GM21390 (cell line): ENCODE results near the gene QSOX2.

Experiments used
- ATAC-seq: cut with Tn5 transposase; IDR thresholded peaks from one replicate; pipeline ENCODE4 v1.9.1; 2021; ENCODE audit not compliant: unreplicated experiment

QSOX2 gene

GRCh38 chr9:136265561-136266355 is 20.1 kb upstream of the QSOX2 start:
- no peak for ATAC-seq

GRCh38 chr9:136264441-136265405 is 19.1 kb upstream of the QSOX2 start:
- ATAC-seq, result no peak

DNA sequence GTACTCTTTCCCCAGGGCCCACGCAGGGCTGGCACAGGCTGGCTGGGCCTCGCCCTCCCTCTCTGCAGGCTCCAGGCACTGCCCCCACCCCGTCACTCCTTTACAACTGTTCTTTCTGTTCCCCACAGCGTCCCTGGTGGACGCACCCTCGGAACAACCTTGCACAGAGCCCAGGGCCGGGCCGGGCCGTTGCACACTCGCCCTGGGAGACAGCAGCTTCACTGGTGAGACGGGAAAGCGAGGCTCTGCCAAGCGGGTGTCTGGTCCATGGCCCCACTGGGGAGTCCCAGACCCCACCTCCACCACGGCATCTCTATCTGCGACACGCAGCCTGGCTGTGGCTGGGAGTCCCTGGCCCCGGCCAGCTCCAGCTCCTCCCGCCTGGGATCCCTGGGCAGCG is 18.4 kb upstream of the QSOX2 start:
- no peak for ATAC-seq

DNA sequence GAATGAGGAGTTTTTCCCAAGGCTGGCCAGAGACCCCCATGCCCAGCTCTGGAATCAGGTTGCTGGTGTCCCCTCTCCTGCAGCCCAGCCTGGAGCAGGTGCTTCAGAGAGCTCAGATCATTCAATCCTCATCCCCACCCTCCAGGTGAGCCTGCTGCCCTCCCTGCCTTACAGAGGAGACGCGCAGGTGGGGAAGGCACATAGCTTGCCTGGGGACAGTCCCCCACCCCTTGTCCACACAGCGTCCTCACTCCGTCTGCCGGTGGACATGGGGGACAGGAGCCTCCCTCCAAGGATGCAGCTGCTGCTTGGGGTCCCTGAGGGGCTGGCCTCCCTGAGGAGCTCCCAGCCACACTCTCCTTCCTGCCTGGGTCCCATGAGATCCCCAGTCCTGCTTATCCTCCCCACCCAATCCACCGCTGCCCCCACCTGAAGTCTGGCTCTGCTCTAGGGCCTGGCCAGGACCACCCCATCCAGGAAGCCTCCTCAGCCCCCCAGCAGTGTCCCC is 17.1 kb upstream of the QSOX2 start:
- ATAC-seq, result no peak

DNA sequence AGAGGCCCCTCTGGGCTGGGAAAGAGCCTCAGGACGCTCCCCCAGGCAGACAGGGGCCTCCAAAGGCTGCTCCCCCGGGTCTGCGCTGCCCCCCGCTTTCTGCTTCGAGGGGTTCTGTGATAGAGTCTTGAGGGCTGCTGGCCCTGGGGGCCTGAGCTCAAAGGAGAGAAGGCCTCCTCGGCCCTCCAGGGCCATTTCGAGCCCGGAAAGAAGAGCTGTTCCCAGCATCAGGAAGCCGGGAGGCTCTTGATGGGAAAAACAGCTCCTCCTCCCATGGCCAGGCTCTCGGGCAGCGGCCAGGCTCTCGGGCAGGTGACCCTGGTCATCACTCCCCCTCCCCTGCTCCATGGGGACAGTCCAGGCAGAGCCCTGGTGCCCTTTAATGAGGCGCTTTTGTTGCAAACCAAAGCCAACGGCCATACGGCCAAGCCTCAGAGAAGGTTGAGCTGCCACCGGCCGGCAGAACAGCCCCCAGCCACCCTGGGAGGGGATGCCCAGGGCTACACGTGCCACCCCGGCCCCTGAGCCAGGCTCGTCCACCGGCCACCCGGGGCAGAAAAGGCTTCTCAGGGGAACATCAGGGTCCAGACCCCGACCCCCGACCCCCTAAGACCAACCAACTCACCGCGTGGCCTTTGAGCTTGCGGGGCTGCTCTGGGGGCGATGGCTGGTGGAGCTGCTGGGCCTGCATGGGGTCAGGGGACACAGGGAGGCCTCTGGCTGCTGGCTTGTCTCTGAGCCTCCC is 16.2 kb upstream of the QSOX2 start:
- no peak for ATAC-seq

GRCh38 chr9:136260936-136261472 is 15.4 kb upstream of the QSOX2 start:
- no peak for ATAC-seq

DNA sequence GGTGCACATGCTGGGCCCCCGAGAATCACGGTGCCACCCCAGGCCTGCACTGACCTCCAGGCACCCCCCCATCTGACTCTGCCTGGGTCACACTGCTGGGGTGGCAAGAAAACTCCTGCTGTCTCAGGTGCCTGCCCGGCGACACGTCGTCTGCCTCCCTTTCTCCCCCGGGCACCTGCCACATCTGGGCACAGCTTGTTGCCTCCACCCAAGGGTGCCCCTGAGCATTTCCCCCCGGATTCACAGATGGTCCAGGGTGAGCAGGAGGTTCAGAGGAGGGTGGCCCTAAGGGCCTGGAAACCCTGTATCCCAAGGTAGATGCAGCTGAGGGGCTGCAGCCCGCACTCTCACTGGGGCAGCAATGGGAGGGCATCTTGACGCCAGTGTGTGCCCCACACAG is 14.9 kb upstream of the QSOX2 start:
- no peak for ATAC-seq

DNA sequence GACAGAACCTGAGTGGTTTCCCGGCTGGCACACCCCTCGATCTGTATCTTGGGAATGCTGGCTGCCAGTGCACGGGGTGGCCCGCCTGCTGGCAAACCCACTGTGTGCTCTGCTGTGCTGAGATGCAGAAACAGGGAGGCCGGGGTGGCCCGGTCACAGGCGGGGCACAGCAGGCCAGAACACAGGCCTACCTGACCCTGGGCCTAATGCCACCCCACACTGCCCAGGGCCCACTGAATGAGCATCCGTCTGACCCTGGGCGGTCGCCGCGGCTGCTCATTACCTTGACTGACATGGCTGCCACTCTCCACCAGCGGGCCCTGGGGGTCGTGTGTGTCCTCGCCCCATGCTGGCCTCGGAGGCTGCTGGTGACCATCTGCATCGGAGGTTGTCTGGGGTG is 14.2 kb upstream of the QSOX2 start:
- ATAC-seq, result no peak

GRCh38 chr9:136259517-136259813 is 13.9 kb upstream of the QSOX2 start:
- ATAC-seq, result no peak

DNA sequence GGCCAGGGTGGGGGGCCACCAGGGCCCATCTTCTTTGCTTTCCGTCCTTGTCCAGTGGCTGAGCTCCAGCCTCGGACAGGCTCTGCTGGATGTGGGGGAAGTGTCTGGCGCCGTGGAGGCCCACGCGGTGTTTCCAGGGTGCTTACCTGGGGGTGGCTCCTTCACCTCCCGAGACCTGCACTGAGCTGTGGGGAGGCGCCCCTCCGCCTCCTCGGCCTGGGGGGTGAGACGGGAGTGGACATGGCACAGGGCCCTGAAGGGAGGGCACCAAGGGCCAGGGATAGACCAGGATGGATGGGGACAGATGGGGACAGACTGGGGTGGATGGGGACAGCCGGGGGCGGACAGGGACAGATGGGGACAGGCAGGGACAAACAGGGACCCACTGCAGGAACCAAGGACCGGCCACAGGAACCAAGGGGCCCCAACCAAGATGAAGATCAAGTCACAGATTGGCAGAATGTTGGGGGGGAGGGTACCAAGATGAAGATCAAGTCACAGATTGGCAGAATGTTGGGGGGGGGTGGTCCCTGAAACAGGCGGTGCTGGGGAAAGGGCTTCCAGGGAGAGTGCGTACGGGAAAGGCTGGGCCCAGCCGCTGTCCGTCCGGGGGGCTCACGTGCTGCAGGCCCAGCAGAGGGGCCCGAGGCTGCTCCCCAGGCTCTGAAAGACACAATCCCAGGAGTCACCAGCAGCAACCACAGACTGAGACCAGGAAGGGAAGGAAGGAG is 13.3 kb upstream of the QSOX2 start:
- no peak for ATAC-seq

DNA sequence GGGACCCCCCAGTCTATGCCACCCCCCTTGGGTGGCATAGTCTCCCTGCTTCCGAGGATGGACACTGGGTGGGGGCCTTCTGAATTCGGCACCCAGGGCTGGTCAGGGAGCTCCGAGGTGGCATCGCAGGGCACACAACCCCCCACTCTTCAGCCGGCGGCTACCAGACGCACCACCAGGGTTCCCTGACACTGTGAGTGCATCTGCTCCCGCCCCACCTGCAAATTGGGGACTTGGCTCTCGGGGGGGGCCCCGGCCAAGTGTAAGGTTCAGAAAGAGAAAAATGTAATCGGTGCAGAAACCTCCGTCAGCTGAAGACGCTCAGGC is 12.7 kb upstream of the QSOX2 start:
- ATAC-seq, result no peak

DNA sequence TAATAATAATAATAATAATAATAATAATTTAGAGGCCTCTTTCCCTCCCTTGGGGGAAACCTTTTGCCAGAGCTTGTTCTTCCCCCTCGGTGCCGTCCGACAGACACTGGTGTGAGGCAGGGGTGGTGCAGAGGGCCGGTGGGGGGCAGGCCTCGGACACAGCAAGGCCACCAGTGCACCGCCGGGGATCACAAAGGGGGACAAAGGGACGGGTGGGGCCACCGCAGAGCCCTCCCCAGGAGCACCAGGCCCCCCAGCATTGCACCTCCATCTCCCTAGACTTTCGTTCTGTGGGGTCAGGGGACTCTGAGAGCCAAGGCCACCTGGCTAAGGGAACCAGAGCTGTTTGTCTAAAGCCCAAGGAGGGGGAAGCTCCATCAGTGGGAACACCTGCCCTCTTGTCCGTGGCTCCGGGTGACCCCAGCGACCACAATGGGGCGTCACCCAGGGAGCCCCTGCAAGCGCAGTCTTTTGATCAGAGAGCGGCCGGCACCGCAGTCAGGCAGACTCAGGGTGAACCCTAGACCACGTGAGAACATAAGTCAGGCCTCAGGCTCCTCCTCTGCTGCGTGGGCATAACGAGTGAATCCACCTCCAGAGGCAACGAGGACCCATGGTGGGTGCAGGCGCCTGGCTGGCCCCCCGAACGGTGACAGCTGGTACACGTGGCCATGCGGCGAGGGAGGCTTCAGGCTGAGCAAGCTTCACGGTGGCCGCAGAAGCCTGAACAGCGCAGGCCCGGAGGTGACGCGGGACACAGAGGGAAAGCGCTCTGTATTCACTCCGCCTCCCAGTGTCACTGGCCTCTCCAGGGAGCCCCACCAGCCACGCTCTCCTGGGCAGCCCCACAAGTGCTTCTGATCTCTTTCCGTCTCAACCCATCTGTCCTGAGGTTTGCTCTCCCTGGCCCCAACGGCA is 12.0 kb upstream of the QSOX2 start:
- ATAC-seq, result no peak

- ATAC-seq, result no peak
These were observed 10.6 kb upstream of the QSOX2 start for GRCh38 chr9:136255896-136256890.

GRCh38 chr9:136255166-136255538 is 9.5 kb upstream of the QSOX2 start:
- no peak for ATAC-seq

DNA sequence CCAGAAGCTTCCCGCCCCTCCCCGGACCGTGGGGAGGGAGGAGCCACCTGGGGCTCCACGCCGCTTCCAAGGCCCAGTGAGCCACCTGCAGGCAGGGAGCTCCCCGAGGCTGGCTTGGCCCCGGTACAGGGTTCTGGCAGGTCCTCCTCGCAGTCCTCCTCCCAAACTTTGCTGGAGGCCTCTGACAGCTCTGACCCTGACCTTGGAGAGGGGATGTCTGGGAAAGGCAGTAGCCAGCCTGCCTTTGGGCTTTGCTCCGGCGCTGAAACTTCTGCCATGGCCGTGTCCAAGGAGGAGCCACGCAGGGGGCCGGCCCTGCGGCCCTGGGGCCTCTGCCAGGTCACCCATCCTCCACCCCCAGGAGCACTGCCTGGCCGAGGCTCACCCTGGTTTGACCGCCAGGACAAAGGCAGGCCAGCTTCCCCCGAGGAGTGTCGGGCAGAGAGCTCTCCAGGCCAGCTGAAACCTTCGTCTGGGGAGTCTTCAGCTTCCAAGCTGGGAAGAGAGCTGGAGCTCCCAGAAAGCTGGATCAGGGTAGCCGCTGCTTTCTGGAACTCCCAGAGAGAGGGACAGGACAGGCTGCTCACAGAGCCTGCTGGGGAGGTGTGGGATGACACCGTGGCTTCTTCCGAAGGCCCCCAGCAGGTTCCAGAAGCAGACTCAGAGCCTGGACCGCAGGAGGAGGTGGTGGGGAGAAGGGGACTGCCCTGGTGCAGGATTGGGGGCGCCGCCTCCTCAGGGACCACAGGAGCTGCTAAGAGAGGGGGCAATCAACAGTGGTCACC is 9.0 kb upstream of the QSOX2 start:
- no peak for ATAC-seq

- no peak for ATAC-seq
These were observed 7.9 kb upstream of the QSOX2 start for GRCh38 chr9:136253246-136254130.

- no peak for ATAC-seq
These were observed 7.2 kb upstream of the QSOX2 start for GRCh38 chr9:136252846-136253245.
